Globus pallidus (tissue), 1 donor: ENCODE data around the gene RETREG1.
"Not testable (repeated sequence)": the region's sequence is repeated elsewhere in the genome, so short reads cannot be mapped to it uniquely, and the experiment has no call there.

Experiments used
- DNase-seq: peaks from one replicate; pipeline ENCODE4 v3.0.0-alpha.2; 2015; ENCODE audit warnings: low spot score

RETREG1 gene

GRCh38 chr5:16487456-16487855 lies 129.3 kb downstream of the RETREG1 start:
- no peak for DNase-seq

- no peak for DNase-seq
These were observed 130.1 kb downstream of the RETREG1 start for GRCh38 chr5:16486711-16487111.

- no peak for DNase-seq
These were observed 131.1 kb downstream of the RETREG1 start for GRCh38 chr5:16485656-16486055.

- DNase-seq = no peak
These were observed 132.7 kb downstream of the RETREG1 start for GRCh38 chr5:16484081-16484480.

GRCh38 chr5:16483361-16483760 lies 133.4 kb downstream of the RETREG1 start:
- no peak for DNase-seq

GRCh38 chr5:16482891-16483290 lies 133.9 kb downstream of the RETREG1 start:
- no peak for DNase-seq

GRCh38 chr5:16480821-16481538 lies 135.8 kb downstream of the RETREG1 start:
- no peak for DNase-seq

GRCh38 chr5:16480144-16480543 lies 136.7 kb downstream of the RETREG1 start:
- DNase-seq = no peak

- DNase-seq = no peak
These were observed 139.3 kb downstream of the RETREG1 start for GRCh38 chr5:16477541-16477940.

- not testable (repeated sequence) for DNase-seq
These were observed 140.4 kb downstream of the RETREG1 start for GRCh38 chr5:16476417-16476816.

GRCh38 chr5:16471387-16471786 lies 145.4 kb downstream of the RETREG1 start:
- no peak for DNase-seq

- no peak for DNase-seq
These were observed 149.2 kb downstream of the RETREG1 start for GRCh38 chr5:16467363-16468219.

GRCh38 chr5:16465544-16466432 lies 151.0 kb downstream of the RETREG1 start, which contains the start of gene ZNF622:
Gene ZNF622 (minus strand): TSS chr5:16465800. CDS start chr5:16465665, 135 bp downstream.
- DNase-seq = peak; percentile 91

GRCh38 chr5:16464664-16465543 lies 151.9 kb downstream of the RETREG1 start:
- peak; percentile 22 for DNase-seq

GRCh38 chr5:16464231-16464630 lies 152.6 kb downstream of the RETREG1 start:
- no peak for DNase-seq

GRCh38 chr5:16461782-16462181 lies 155.0 kb downstream of the RETREG1 start:
- no peak for DNase-seq

GRCh38 chr5:16461026-16461425 lies 155.8 kb downstream of the RETREG1 start:
- DNase-seq = no peak

GRCh38 chr5:16459451-16459850 lies 157.3 kb downstream of the RETREG1 start:
- DNase-seq = no peak

- no peak for DNase-seq
These were observed 158.9 kb downstream of the RETREG1 start for GRCh38 chr5:16457853-16458252.

GRCh38 chr5:16457451-16457850 lies 159.3 kb downstream of the RETREG1 start:
- DNase-seq = no peak
